Measurements from ENCODE around the gene ANKRD44. TPM values are rescaled to one million over a fixed set of nuclear protein-coding genes. Genes with fewer than 3 reads are reported as not detected.

Gene ANKRD44
- total RNA-seq, 1 donor from 2014 or later, result 3.4 TPM

DNA sequence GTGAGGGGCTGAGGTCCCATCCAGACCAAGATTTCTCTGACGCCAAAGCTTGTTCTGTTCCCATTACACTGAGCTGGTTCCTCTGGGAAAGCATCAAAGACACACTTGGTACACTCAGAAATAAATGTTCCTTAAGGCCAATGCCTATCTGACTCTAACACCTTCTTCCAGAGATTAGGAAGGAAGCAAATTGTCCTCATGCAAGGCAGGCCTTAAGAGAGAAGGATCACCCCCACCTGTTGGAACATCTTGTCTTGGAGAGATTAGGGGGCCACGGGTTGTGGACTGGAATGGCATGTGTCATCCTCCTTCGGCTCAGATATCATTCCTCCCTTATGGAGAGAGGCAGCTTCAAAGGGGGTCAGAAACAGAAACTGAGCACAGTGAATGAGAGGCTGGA, 100.2 kb downstream of the ANKRD44 start:
- Mint-ChIP-seq H3K36me3 (no peaks in the 10 kb centered on the region), H3K9me3 (no peaks in the 10 kb centered on the region), H3K4me1 (peaks cover 14% of the 10 kb centered on the region), H3K27ac (no peak overlapping the region), H3K4me3 (no peak overlapping the region), H3K27me3 (ENCODE audit: insufficient read depth, low read depth) (no peaks in the 10 kb centered on the region)
- H4K20me1 ChIP-seq (ENCODE audit: low read depth), result no peaks in the 10 kb centered on the region
- no peak overlapping the region for H2AFZ ChIP-seq (replicated peaks)
- DNase-seq (ENCODE audit: low spot score), result no peak
- H3K36me3 ChIP-seq, result no peaks in the 10 kb centered on the region
- no peaks in the 10 kb centered on the region for H3K27me3 ChIP-seq
- H3F3A ChIP-seq (ENCODE audit: low read depth), result no peaks in the 10 kb centered on the region
- no peak overlapping the region for H3K27ac ChIP-seq
- no peaks in the 10 kb centered on the region for H3K9me3 ChIP-seq (ENCODE audit: low read depth)
- H3K4me3 ChIP-seq, result no peak overlapping the region
- H3K79me2 ChIP-seq (ENCODE audit: low read depth), result no peaks in the 10 kb centered on the region
- no peak overlapping the region for H3K4me2 ChIP-seq
- H3K4me1 ChIP-seq, result no peaks in the 10 kb centered on the region
- TF ChIP-seq EZH2phosphoT487 (IDR thresholded peaks at IDR 0.05), result no peak
- TF ChIP-seq EZH2 (IDR thresholded peaks at IDR 0.05), result no peak
- TF ChIP-seq CTCF (IDR thresholded peaks at IDR 0.05), result no peak
- H3K9ac ChIP-seq, result no peak overlapping the region

- H3K4me1 Mint-ChIP-seq, result peaks cover 14% of the 10 kb centered on the region
These were observed 100.7 kb downstream of the ANKRD44 start for GRCh38 chr2:197209742-197210408.

GRCh38 chr2:197209246-197209645, 101.3 kb downstream of the ANKRD44 start:
- no peaks in the 10 kb centered on the region for H3K27me3 Mint-ChIP-seq (ENCODE audit: insufficient read depth, low read depth)
- no peaks in the 10 kb centered on the region for H3K36me3 Mint-ChIP-seq
- no peaks in the 10 kb centered on the region for H4K20me1 ChIP-seq (ENCODE audit: low read depth)
- no peak overlapping the region for H3K4me2 ChIP-seq
- H3K36me3 ChIP-seq, result no peaks in the 10 kb centered on the region
- peaks cover 14% of the 10 kb centered on the region for H3K4me1 Mint-ChIP-seq
- H3F3A ChIP-seq (ENCODE audit: low read depth), result no peaks in the 10 kb centered on the region
- H3K9me3 ChIP-seq (ENCODE audit: low read depth), result no peaks in the 10 kb centered on the region
- DNase-seq (ENCODE audit: low spot score), result no peak
- no peak overlapping the region for H3K4me3 ChIP-seq
- H3K4me1 ChIP-seq, result no peaks in the 10 kb centered on the region
- no peak overlapping the region for H3K27ac Mint-ChIP-seq
- H3K9ac ChIP-seq, result no peak overlapping the region
- H3K27me3 ChIP-seq, result no peaks in the 10 kb centered on the region
- H3K4me3 Mint-ChIP-seq, result no peak overlapping the region
- H3K27ac ChIP-seq, result no peak overlapping the region
- no peak overlapping the region for H2AFZ ChIP-seq (replicated peaks)
- no peaks in the 10 kb centered on the region for H3K79me2 ChIP-seq (ENCODE audit: low read depth)
- no peaks in the 10 kb centered on the region for H3K9me3 Mint-ChIP-seq
- no peak for TF ChIP-seq EZH2 (IDR thresholded peaks at IDR 0.05)
- no peak for TF ChIP-seq EZH2phosphoT487 (IDR thresholded peaks at IDR 0.05)
- no peak for TF ChIP-seq CTCF (IDR thresholded peaks at IDR 0.05)

More at GRCh38 chr2:197209742-197210408, 100.7 kb downstream of the ANKRD44 start:
- Histone ChIP-seq H3K9ac (no peak overlapping the region), H3K4me2 (no peak overlapping the region), H3K36me3 (no peaks in the 10 kb centered on the region), H3K4me3 (no peak overlapping the region), H2AFZ (replicated peaks) (no peak overlapping the region), H3K27ac (no peak overlapping the region), H3K9me3 (ENCODE audit: low read depth) (no peaks in the 10 kb centered on the region), H3K27me3 (no peaks in the 10 kb centered on the region), H4K20me1 (ENCODE audit: low read depth) (no peaks in the 10 kb centered on the region), H3K4me1 (no peaks in the 10 kb centered on the region), H3K79me2 (ENCODE audit: low read depth) (no peaks in the 10 kb centered on the region), H3F3A (ENCODE audit: low read depth) (no peaks in the 10 kb centered on the region)
- TF ChIP-seq CTCF (IDR thresholded peaks at IDR 0.05), result no peak
- no peak for TF ChIP-seq EZH2 (IDR thresholded peaks at IDR 0.05)
- no peak for TF ChIP-seq EZH2phosphoT487 (IDR thresholded peaks at IDR 0.05)
- H3K9me3 Mint-ChIP-seq, result no peaks in the 10 kb centered on the region
- H3K36me3 Mint-ChIP-seq, result no peaks in the 10 kb centered on the region
- no peak for DNase-seq (ENCODE audit: low spot score)
- no peak overlapping the region for H3K4me3 Mint-ChIP-seq
- H3K27ac Mint-ChIP-seq, result no peak overlapping the region
- H3K27me3 Mint-ChIP-seq (ENCODE audit: insufficient read depth, low read depth), result no peaks in the 10 kb centered on the region
